SK-N-SH (cell line): ENCODE results near the gene RNF168.
"Not testable (repeated sequence)": the region's sequence is repeated elsewhere in the genome, so short reads cannot be mapped to it uniquely, and the experiment has no call there.

Experiments used
- FOXM1 ChIP-seq: IDR thresholded peaks from 2 replicates; pipeline ENCODE4 v1.4.0; 2012; ENCODE audit warnings: low read depth, mild to moderate bottlenecking
- GABPA ChIP-seq: IDR thresholded peaks from 2 replicates; pipeline ENCODE4 v1.4.0; 2012; ENCODE audit warnings: low read depth, mild to moderate bottlenecking
- NFIC ChIP-seq: IDR thresholded peaks from 2 replicates; pipeline ENCODE4 v1.4.0; 2012; ENCODE audit warnings: borderline replicate concordance
- NRF1 ChIP-seq: IDR thresholded peaks from 2 replicates; pipeline ENCODE4 v1.6.1; 2012; ENCODE audit warnings: low read depth, mild to moderate bottlenecking, low read length
- POLR2AphosphoS5 ChIP-seq: IDR thresholded peaks from 2 replicates; pipeline ENCODE4 v1.6.1; 2012; ENCODE audit warnings: low read depth, low read length
- RAD21 ChIP-seq: IDR thresholded peaks from 2 replicates; pipeline ENCODE4 v1.6.1; 2012; ENCODE audit warnings: mild to moderate bottlenecking, low read length
- RFX5 ChIP-seq: IDR thresholded peaks from 2 replicates; pipeline ENCODE4 v1.6.1; 2012; ENCODE audit warnings: mild to moderate bottlenecking, improper control_type of control experiment, low read length
- USF2 ChIP-seq: fragments of 150-350 bp; IDR thresholded peaks from 2 replicates; pipeline ENCODE4 v1.6.1; 2017; ENCODE audit warnings: antibody characterized with exemption, low read length, low read depth, borderline replicate concordance
- YY1 ChIP-seq: IDR thresholded peaks from 2 replicates; pipeline ENCODE4 v1.4.0; 2012; ENCODE audit warnings: low read depth, mild to moderate bottlenecking
- TF ChIP-seq, protein P1 (sequence below): IDR thresholded peaks from 2 replicates; pipeline ENCODE4 v1.4.0; 2012; ENCODE audit warnings: low read depth
- TF ChIP-seq, protein P2 (sequence below): IDR thresholded peaks from 2 replicates; pipeline ENCODE4 v1.6.1; 2012; ENCODE audit warnings: mild to moderate bottlenecking, low read depth, low read length, moderate library complexity
- TF ChIP-seq, protein P3 (sequence below): fragments of 200-600 bp; sonication (generic); IDR thresholded peaks from 2 replicates; pipeline ENCODE4 v1.6.1; 2017; ENCODE audit warnings: antibody characterized with exemption, mild to moderate bottlenecking, moderate library complexity

- TF ChIP-seq, protein P1, sequence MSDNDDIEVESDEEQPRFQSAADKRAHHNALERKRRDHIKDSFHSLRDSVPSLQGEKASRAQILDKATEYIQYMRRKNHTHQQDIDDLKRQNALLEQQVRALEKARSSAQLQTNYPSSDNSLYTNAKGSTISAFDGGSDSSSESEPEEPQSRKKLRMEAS, result not testable (repeated sequence)
- not testable (repeated sequence) for TF ChIP-seq POLR2AphosphoS5, USF2, NFIC, RAD21, GABPA, YY1, RFX5, FOXM1, NRF1
- TF ChIP-seq, protein P2, sequence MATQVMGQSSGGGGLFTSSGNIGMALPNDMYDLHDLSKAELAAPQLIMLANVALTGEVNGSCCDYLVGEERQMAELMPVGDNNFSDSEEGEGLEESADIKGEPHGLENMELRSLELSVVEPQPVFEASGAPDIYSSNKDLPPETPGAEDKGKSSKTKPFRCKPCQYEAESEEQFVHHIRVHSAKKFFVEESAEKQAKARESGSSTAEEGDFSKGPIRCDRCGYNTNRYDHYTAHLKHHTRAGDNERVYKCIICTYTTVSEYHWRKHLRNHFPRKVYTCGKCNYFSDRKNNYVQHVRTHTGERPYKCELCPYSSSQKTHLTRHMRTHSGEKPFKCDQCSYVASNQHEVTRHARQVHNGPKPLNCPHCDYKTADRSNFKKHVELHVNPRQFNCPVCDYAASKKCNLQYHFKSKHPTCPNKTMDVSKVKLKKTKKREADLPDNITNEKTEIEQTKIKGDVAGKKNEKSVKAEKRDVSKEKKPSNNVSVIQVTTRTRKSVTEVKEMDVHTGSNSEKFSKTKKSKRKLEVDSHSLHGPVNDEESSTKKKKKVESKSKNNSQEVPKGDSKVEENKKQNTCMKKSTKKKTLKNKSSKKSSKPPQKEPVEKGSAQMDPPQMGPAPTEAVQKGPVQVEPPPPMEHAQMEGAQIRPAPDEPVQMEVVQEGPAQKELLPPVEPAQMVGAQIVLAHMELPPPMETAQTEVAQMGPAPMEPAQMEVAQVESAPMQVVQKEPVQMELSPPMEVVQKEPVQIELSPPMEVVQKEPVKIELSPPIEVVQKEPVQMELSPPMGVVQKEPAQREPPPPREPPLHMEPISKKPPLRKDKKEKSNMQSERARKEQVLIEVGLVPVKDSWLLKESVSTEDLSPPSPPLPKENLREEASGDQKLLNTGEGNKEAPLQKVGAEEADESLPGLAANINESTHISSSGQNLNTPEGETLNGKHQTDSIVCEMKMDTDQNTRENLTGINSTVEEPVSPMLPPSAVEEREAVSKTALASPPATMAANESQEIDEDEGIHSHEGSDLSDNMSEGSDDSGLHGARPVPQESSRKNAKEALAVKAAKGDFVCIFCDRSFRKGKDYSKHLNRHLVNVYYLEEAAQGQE, result not testable (repeated sequence)
- TF ChIP-seq, protein P3, sequence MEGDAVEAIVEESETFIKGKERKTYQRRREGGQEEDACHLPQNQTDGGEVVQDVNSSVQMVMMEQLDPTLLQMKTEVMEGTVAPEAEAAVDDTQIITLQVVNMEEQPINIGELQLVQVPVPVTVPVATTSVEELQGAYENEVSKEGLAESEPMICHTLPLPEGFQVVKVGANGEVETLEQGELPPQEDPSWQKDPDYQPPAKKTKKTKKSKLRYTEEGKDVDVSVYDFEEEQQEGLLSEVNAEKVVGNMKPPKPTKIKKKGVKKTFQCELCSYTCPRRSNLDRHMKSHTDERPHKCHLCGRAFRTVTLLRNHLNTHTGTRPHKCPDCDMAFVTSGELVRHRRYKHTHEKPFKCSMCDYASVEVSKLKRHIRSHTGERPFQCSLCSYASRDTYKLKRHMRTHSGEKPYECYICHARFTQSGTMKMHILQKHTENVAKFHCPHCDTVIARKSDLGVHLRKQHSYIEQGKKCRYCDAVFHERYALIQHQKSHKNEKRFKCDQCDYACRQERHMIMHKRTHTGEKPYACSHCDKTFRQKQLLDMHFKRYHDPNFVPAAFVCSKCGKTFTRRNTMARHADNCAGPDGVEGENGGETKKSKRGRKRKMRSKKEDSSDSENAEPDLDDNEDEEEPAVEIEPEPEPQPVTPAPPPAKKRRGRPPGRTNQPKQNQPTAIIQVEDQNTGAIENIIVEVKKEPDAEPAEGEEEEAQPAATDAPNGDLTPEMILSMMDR, result not testable (repeated sequence)
Measured at GRCh38 chr3:196457470-196457869, 46.1 kb downstream of the RNF168 start.
